Calu3 (cell line): ENCODE results near the gene BUB1B. TPM values are rescaled to one million over a fixed set of nuclear protein-coding genes. Genes with fewer than 3 reads are reported as not detected.
"Not testable (repeated sequence)": the region's sequence is repeated elsewhere in the genome, so short reads cannot be mapped to it uniquely, and the experiment has no call there.

Experiments
- BruUV-seq: library from RNA; stranded (reverse); fragments of 400-500 nt; replicated peaks from 2 replicates; lab custom pipeline; 2021; lab: Mats Ljungman, UMichigan
- CTCF ChIA-PET: fragments of 300-600 bp; sonication (Branson Sonifier 250); formaldehyde crosslinking; loops from one replicate; lab custom pipeline; 2022; ENCODE audit warnings: antibody characterized with exemption; lab: Charles Lee
- DNase-seq: peaks from one replicate; pipeline ENCODE4 v3.0.0; 2022
- H3K27ac Mint-ChIP-seq: one replicate; pipeline ENCODE4 v1.8.0; 2022; ENCODE audit warnings: mixed read lengths; ENCODE audit not compliant: unreplicated experiment
- H3K27me3 Mint-ChIP-seq: one replicate; pipeline ENCODE4 v1.8.0; 2022; ENCODE audit warnings: mixed read lengths; ENCODE audit not compliant: unreplicated experiment
- H3K36me3 Mint-ChIP-seq: one replicate; pipeline ENCODE4 v1.8.0; 2022; ENCODE audit warnings: mild to moderate bottlenecking, moderate library complexity, mixed read lengths; ENCODE audit not compliant: insufficient read depth, unreplicated experiment
- H3K4me1 Mint-ChIP-seq: one replicate; pipeline ENCODE4 v1.8.0; 2022; ENCODE audit warnings: mild to moderate bottlenecking, low read depth, mixed read lengths; ENCODE audit not compliant: unreplicated experiment
- H3K4me3 Mint-ChIP-seq: one replicate; pipeline ENCODE4 v1.8.0; 2022; ENCODE audit warnings: mild to moderate bottlenecking, low read depth, moderate library complexity, mixed read lengths; ENCODE audit not compliant: unreplicated experiment
- H3K9me3 Mint-ChIP-seq: one replicate; pipeline ENCODE4 v1.8.0; 2022; ENCODE audit warnings: low read depth, mixed read lengths; ENCODE audit not compliant: unreplicated experiment
- intact Hi-C: fragments of 100-400 bp; cut with micrococcal nuclease; formaldehyde crosslinking; loops from one replicate; pipeline ENCODE4 v1.10.0; 2022; ENCODE audit not compliant: unreplicated experiment
- total RNA-seq: library from RNA; stranded (reverse); gene quantifications from 2 replicates; pipeline ENCODE4 v1.2.3, GENCODE V29; 2022
- TF ChIP-seq, protein P1 (sequence below): fragments of 200-600 bp; IDR thresholded peaks from one replicate; pipeline ENCODE4 v1.8.0; 2022; ENCODE audit warnings: antibody characterized with exemption; ENCODE audit not compliant: unreplicated experiment

The BUB1B gene
- total RNA-seq, 1 experiment from 2014 or later, result 41.8 TPM

DNA sequence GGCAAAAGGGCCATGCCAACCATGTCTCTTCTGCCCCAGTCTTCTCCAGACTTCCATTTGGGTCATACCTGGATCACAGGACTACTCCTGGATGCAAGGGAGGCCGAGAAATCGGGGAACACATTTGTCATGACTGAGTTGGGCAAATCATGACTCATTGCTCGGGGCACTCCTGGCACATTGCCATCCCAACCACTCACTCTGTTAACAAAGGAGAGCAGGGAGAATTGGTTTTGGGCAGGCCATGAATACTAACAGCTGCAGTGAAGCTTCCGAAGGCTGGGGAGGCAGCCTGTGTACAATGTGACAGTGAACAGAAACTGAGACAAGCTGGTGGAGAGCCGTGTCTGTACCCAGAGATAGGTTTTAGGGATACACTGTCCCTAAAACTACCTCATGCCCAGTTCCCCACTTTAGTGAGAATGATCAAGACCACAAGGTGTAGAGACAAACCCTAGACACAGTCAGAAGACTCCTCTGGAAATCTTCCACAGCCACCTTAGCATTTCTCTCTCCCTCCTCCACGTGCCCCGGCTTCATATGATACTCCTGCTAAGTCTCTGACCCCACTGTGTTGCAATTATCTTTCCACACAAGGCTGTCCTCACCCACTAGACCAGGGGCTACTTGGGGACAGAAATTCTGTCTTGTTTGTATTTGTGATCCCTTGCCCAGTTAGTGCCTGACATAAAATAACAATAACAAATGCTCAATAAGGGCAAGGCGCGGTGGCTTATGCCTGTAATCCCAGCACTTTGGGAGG lies 10.5 kb upstream of the BUB1B start:
- TF ChIP-seq, protein P1, sequence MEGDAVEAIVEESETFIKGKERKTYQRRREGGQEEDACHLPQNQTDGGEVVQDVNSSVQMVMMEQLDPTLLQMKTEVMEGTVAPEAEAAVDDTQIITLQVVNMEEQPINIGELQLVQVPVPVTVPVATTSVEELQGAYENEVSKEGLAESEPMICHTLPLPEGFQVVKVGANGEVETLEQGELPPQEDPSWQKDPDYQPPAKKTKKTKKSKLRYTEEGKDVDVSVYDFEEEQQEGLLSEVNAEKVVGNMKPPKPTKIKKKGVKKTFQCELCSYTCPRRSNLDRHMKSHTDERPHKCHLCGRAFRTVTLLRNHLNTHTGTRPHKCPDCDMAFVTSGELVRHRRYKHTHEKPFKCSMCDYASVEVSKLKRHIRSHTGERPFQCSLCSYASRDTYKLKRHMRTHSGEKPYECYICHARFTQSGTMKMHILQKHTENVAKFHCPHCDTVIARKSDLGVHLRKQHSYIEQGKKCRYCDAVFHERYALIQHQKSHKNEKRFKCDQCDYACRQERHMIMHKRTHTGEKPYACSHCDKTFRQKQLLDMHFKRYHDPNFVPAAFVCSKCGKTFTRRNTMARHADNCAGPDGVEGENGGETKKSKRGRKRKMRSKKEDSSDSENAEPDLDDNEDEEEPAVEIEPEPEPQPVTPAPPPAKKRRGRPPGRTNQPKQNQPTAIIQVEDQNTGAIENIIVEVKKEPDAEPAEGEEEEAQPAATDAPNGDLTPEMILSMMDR, result no peak
- H3K27me3 Mint-ChIP-seq, result no peaks in the 10 kb centered on the region
- H3K9me3 Mint-ChIP-seq, result peaks cover 2% of the 10 kb centered on the region
- CTCF ChIA-PET, result no interaction called here
- BruUV-seq, result no TSS peak
- H3K4me1 Mint-ChIP-seq, result peaks cover 46% of the 10 kb centered on the region
- intact Hi-C loops, result no loop called here
- peak overlapping the region; percentile 22 for H3K27ac Mint-ChIP-seq
- peaks cover 5% of the 10 kb centered on the region for H3K36me3 Mint-ChIP-seq
- DNase-seq, result peak; percentile 77
- no peak overlapping the region for H3K4me3 Mint-ChIP-seq

DNA sequence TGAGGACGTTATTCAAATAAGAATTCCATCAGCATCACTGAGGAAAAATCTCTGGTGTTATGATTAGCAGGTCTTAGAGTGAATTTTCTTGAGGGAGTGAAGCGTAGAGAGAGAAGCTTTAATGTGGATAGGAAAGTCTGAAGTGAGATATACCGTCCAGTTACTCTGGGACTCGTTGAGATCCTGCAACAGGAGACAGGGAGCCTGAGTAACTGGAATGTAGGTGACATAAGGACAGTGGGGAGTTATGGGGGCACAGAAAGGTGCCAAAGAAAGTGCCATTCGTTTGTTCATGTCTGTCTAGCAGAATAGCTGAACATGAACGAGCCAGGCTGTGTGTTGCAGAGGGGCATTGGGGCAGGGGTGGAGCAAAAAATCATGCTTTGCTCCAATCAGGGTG lies 9.4 kb upstream of the BUB1B start:
- no peak for DNase-seq
- Mint-ChIP-seq H3K36me3 (peaks cover 5% of the 10 kb centered on the region), H3K27me3 (no peaks in the 10 kb centered on the region), H3K4me3 (no peak overlapping the region), H3K4me1 (peaks cover 43% of the 10 kb centered on the region), H3K9me3 (peaks cover 2% of the 10 kb centered on the region), H3K27ac (no peak overlapping the region)
- intact Hi-C loops, result no loop called here
- BruUV-seq, result no TSS peak
- CTCF ChIA-PET, result no interaction called here
- TF ChIP-seq, protein P1, result no peak

DNA sequence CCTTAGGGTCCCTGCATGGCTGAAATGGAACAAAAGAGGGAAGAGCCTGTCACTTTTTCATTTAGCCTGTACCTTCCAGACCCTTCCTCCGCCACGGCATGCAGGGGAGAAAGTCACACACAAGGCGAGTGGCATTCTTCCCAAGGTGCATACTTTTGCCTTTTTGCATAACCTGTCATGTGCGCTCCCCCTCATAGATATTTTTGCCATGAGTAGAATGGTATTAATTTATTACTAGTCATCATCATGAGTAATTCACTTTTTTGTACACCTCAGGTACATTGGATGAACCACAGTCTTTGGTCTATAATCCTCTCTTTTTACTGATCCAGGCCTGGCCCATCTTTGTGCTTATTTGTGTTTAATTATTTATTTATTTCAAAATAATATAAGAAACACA lies 8.9 kb upstream of the BUB1B start:
- no peak overlapping the region for H3K4me3 Mint-ChIP-seq
- H3K27me3 Mint-ChIP-seq, result no peaks in the 10 kb centered on the region
- no peak for DNase-seq
- peaks cover 5% of the 10 kb centered on the region for H3K36me3 Mint-ChIP-seq
- H3K9me3 Mint-ChIP-seq, result peaks cover 2% of the 10 kb centered on the region
- CTCF ChIA-PET, result interaction anchor here (0.7 kb wide), 1 partner anchor 187 kb away, joined by 3 read pairs; no protein-coding TSS in a partner anchor
- no TSS peak for BruUV-seq
- H3K4me1 Mint-ChIP-seq, result peaks cover 39% of the 10 kb centered on the region
- intact Hi-C loops, result no loop called here
- TF ChIP-seq, protein P1, result no peak
- H3K27ac Mint-ChIP-seq, result no peak overlapping the region

DNA sequence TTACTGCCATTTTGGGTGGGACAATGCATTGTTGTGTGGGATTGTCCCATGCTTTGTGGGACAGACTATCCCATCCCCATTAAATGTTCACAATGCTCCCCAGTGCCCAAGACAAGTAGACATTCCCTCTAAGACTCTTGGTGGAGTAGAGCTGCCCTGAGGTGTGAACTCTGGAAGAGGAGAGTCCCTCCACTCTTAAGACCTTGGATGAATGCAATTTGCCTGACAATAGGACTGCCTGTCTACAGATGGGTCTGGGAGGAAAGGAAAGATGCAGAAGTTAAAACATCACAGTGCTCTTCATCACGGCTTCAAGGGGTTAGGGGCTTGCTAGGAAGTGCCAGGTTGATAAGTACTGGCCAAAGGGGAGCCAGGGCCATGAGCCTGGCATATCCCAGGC lies 6.0 kb upstream of the BUB1B start:
- H3K27ac Mint-ChIP-seq, result peak overlapping the region; percentile 76

More for the DNA sequence above, 6.0 kb upstream of the BUB1B start:
- CTCF ChIA-PET, result interaction anchor here (0.9 kb wide), 1 partner anchor 108 kb away, joined by 3 read pairs; no protein-coding TSS in a partner anchor
- Mint-ChIP-seq H3K4me1 (peaks cover 36% of the 10 kb centered on the region), H3K4me3 (peak overlapping the region; percentile 18)
- DNase-seq, intact Hi-C loops, H3K36me3 Mint-ChIP-seq, H3K27me3 Mint-ChIP-seq, H3K9me3 Mint-ChIP-seq, BruUV-seq: not testable (repeated sequence)
